Astrocyte of the spinal cord (primary cell): ENCODE measurements around the gene TXNRD3.

ENCODE experiments used
- DNase-seq: peaks from one replicate; pipeline ENCODE4 v3.0.0; 2011; ENCODE audit warnings: low read depth, low spot score
- H3K4me3 ChIP-seq: 2 replicates; pipeline ENCODE4 v1.5.1; 2011; ENCODE audit warnings: low read depth, mild to moderate bottlenecking, low read length, moderate library complexity
- in situ Hi-C: cut with HindIII; loops from 2 replicates; pipeline ENCODE4 v1.10.0; 2017; ENCODE audit warnings: low sequenced_read_pairs
- TF ChIP-seq, protein P1 (sequence below): IDR thresholded peaks from 2 replicates; pipeline ENCODE4 v1.5.1; 2012; ENCODE audit warnings: low read depth, mild to moderate bottlenecking, low read length, inconsistent platforms

The TXNRD3 gene

DNA sequence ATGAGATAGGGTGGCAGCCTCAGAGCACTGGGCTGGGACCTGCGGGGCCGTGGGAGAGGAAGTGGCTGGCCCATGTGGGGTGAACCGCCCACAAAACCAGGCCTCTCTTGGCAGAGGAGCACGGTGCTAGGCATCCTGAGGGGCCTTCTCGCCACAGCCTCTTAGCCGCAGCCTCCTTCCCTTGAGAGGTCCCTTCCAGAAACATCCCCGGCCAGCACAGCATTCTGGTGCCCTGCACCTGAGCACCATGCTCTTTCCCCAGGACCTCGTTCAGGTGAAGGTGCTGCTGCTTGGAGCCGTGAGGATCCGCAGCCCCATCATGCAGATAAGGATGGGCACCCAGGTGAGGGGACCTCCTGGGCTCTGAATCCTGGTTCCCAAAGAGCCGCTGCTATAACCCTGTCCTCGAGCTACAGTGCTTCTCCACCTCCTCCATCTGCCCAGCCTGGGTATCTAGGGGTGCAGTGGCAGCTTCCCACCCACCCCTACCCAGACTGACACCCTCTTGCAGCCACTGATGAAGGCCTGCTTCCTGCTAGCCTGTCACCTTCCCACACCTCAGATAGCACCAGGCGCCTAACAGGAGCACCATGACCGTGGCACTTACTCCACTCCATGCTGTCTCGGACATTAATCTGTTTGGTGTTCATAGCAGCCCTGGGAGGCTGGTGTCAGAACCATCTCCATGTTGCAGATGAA is 11.2 kb upstream of the TXNRD3 start:
- in situ Hi-C loops: no loop called here
- H3K4me3 ChIP-seq: no peak overlapping the region
- TF ChIP-seq, protein P1, sequence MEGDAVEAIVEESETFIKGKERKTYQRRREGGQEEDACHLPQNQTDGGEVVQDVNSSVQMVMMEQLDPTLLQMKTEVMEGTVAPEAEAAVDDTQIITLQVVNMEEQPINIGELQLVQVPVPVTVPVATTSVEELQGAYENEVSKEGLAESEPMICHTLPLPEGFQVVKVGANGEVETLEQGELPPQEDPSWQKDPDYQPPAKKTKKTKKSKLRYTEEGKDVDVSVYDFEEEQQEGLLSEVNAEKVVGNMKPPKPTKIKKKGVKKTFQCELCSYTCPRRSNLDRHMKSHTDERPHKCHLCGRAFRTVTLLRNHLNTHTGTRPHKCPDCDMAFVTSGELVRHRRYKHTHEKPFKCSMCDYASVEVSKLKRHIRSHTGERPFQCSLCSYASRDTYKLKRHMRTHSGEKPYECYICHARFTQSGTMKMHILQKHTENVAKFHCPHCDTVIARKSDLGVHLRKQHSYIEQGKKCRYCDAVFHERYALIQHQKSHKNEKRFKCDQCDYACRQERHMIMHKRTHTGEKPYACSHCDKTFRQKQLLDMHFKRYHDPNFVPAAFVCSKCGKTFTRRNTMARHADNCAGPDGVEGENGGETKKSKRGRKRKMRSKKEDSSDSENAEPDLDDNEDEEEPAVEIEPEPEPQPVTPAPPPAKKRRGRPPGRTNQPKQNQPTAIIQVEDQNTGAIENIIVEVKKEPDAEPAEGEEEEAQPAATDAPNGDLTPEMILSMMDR: no peak
- DNase-seq: no peak

DNA sequence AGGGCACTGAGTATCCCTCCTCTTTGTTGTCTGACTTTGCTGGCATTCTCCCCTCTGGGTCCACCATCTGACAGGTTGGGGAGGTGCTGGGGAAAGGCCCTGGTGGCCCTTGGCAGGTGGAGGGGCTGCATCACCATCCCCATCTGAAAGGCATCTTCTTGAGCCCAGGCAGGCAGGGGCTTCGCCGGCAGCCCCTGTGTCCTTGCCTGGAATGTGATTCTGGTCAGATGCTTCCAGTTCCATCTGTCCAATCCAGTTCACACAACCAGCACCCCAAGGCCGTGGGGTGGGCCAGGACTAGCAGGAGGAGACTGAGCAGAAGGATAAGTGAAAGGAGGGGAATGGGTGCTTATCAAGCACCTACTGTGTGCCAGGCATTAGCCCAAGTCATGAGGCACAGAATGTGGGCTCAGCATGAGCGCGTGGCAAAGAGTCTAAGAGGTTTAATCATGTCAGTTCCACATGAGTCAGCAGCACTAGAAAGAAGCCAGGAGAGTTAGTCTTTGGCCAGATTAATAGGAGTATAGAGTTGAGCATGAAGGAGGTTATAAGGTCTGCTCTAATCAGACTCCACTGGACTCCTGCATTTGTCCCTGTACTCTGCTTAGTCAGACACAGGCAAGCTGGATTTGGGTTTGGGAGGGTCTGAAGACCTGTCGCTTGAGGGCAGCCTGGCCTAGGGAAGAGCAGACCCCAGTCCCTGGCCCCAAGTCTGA is 10.5 kb upstream of the TXNRD3 start:
- TF ChIP-seq, protein P1: no peak
- in situ Hi-C loops: no loop called here
- H3K4me3 ChIP-seq: no peak overlapping the region
- DNase-seq: no peak

- TF ChIP-seq, protein P1: peak; percentile 22
- in situ Hi-C loops: no loop called here
- peak; percentile 17 for DNase-seq
- H3K4me3 ChIP-seq: no peak overlapping the region
Observed at GRCh38 chr3:126664591-126665214, 9.8 kb upstream of the TXNRD3 start.

GRCh38 chr3:126663750-126664149 is 8.8 kb upstream of the TXNRD3 start:
- H3K4me3 ChIP-seq: no peak overlapping the region
- no peak for DNase-seq
- in situ Hi-C loops: no loop called here
- TF ChIP-seq, protein P1: no peak

- in situ Hi-C loops: no loop called here
- H3K4me3 ChIP-seq: no peak overlapping the region
- DNase-seq: no peak
- TF ChIP-seq, protein P1: no peak
Observed at GRCh38 chr3:126663257-126663656, 8.3 kb upstream of the TXNRD3 start.

DNA sequence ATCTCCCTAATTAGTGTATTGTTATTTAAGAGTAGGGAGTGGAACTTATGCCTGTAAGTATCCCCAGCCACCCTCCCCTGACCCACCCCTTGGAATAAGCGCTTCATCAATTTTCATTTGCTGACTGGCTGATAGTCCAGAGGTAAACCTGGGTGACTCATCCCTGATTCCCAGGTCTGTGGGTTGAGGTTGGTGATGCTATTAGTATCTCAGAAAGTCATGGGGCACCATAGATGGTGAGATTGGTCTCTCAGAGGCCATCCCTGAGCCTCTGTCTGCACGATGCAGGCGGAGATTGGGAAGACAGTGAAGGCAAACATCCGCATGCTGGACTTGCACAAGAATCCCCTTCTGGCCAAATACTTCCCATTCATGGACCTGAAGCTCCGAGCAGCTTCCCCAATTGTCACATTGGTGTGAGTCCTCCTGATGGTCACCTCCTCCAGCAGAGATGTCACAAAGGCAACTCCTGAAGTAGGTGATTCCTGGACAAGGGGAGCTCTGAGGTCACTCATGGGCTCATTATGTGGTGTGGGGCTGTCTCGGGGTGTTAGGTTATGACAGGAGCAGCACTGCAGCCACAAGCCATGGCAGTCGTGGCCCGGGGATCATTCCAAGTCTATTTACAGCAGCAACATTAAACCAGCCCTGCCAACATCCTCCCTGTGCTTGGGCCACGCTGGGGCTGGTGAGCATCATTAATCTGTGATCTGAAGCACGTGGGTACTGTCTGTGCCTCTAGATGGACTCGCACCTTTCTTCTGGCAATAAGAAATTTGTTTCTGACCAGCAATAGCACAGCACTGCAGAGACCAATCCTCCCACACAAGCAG is 6.8 kb upstream of the TXNRD3 start:
- in situ Hi-C loops: no loop called here
- no peak for DNase-seq
- no peak overlapping the region for H3K4me3 ChIP-seq
- TF ChIP-seq, protein P1: no peak
